Measurements from ENCODE around the gene UGT1A7. TPM values are rescaled to one million over a fixed set of nuclear protein-coding genes. Genes with fewer than 3 reads are reported as not detected.

Gene UGT1A7
- total RNA-seq (2022; extraction: Qiagen RNA extraction; ENCODE audit: low read depth) = 3.4 to 6.3 TPM (median 3.9 TPM) in 5 replicates

GRCh38 chr2:233681521-233682099 lies at the start of gene UGT1A7:
UGT1A7 (plus strand) TSS chr2:233681901; CDS start chr2:233681938, 37 bp downstream.

GRCh38 chr2:233636306-233636705 lies 45.4 kb upstream of the UGT1A7 start, which contains the start of gene UGT1A10:
UGT1A10 (plus strand) TSS chr2:233636448; CDS start chr2:233636523, 75 bp downstream.

GRCh38 chr2:233671290-233672161 lies 10.2 kb upstream of the UGT1A7 start, which contains the start of gene UGT1A9:
UGT1A9 (plus strand) TSS chr2:233671898; CDS start chr2:233671935, 37 bp downstream.

GRCh38 chr2:233692648-233693047 lies 10.9 kb downstream of the UGT1A7 start, which contains the start of gene UGT1A6:
UGT1A6 (plus strand) TSS chr2:233692890; CDS start chr2:233693005, 115 bp downstream.

GRCh38 chr2:233712611-233713261 lies 31.0 kb downstream of the UGT1A7 start, which contains the start of gene UGT1A5:
UGT1A5 (plus strand) TSS chr2:233712907; CDS start chr2:233712992, 85 bp downstream.

GRCh38 chr2:233718552-233718951 lies 36.9 kb downstream of the UGT1A7 start, which contains the start of gene UGT1A4:
UGT1A4 (plus strand) TSS chr2:233718736; CDS start chr2:233718821, 85 bp downstream.

GRCh38 chr2:233728723-233729301 lies 47.1 kb downstream of the UGT1A7 start, which contains the start of gene UGT1A3:
UGT1A3 (plus strand) TSS chr2:233729042; CDS start chr2:233729127, 85 bp downstream.

GRCh38 chr2:233760043-233760442 lies 78.3 kb downstream of the UGT1A7 start, which contains the start of gene UGT1A1:
UGT1A1 (plus strand) TSS chr2:233760270; CDS start chr2:233760288, 18 bp downstream.

GRCh38 chr2:233778030-233778429 lies 96.3 kb downstream of the UGT1A7 start, which contains the start of gene MROH2A:
MROH2A (plus strand) TSS chr2:233778330; CDS start chr2:233779359, 1,029 bp downstream.

Other genes starting within 250 kb of the UGT1A7 start
- 20.3 to 24.5 TPM (median 22.4 TPM) in 5 replicates for gene USP40, start 115.1 kb upstream of the UGT1A7 start, total RNA-seq (2022; extraction: Qiagen RNA extraction; ENCODE audit: low read depth)
- gene UGT1A8, start 64.3 kb upstream of the UGT1A7 start, total RNA-seq (2022; extraction: Qiagen RNA extraction; ENCODE audit: low read depth) = 0.06 to 0.13 TPM in 2 of 5 replicates, not detected in the others
- gene UGT1A10, start 45.5 kb upstream of the UGT1A7 start, total RNA-seq (2022; extraction: Qiagen RNA extraction; ENCODE audit: low read depth) = 0.15 to 0.17 TPM in 2 of 5 replicates, not detected in the others
- 3.5 to 6.8 TPM (median 4.9 TPM) in 5 replicates for gene UGT1A9, start 10.0 kb upstream of the UGT1A7 start, total RNA-seq (2022; extraction: Qiagen RNA extraction; ENCODE audit: low read depth)
- gene UGT1A6, start 11.0 kb downstream of the UGT1A7 start, total RNA-seq (2022; extraction: Qiagen RNA extraction; ENCODE audit: low read depth) = 1.2 to 2.3 TPM (median 1.6 TPM) in 5 replicates
- not detected in 5 replicates for gene UGT1A5, start 31.0 kb downstream of the UGT1A7 start, total RNA-seq (2022; extraction: Qiagen RNA extraction; ENCODE audit: low read depth)
- 0.05 to 0.10 TPM in 2 of 5 replicates, not detected in the others for gene UGT1A4, start 36.8 kb downstream of the UGT1A7 start, total RNA-seq (2022; extraction: Qiagen RNA extraction; ENCODE audit: low read depth)
- 0.10 to 0.22 TPM (median 0.13 TPM) in 3 of 5 replicates, not detected in the others for gene UGT1A3, start 47.1 kb downstream of the UGT1A7 start, total RNA-seq (2022; extraction: Qiagen RNA extraction; ENCODE audit: low read depth)
- gene UGT1A1, start 78.4 kb downstream of the UGT1A7 start, total RNA-seq (2022; extraction: Qiagen RNA extraction; ENCODE audit: low read depth) = 0.66 to 1.2 TPM (median 0.83 TPM) in 5 replicates
- gene MROH2A, start 96.4 kb downstream of the UGT1A7 start, total RNA-seq (2022; extraction: Qiagen RNA extraction; ENCODE audit: low read depth) = 0.18 to 0.31 TPM (median 0.24 TPM) in 4 of 5 replicates, not detected in the other
- gene HJURP, start 172.6 kb downstream of the UGT1A7 start, total RNA-seq (2022; extraction: Qiagen RNA extraction; ENCODE audit: low read depth) = 76.2 to 89.5 TPM (median 80.6 TPM) in 5 replicates
- gene TRPM8, start 235.5 kb downstream of the UGT1A7 start, total RNA-seq (2022; extraction: Qiagen RNA extraction; ENCODE audit: low read depth) = 0.13 to 0.21 TPM (median 0.15 TPM) in 3 of 5 replicates, not detected in the others

All from A549 treated with RU486 at 1 μM for 4 hours (cell line).